GM19468 (cell line): ENCODE measurements around the gene NME5.

ENCODE experiments used
- ATAC-seq: cut with Tn5 transposase; IDR thresholded peaks from one replicate; pipeline ENCODE4 v1.9.1; 2021; ENCODE audit warnings: mild to moderate bottlenecking, moderate library complexity, moderate number of reproducible peaks; ENCODE audit not compliant: unreplicated experiment; ENCODE audit errors: extremely low read depth

Gene NME5

DNA sequence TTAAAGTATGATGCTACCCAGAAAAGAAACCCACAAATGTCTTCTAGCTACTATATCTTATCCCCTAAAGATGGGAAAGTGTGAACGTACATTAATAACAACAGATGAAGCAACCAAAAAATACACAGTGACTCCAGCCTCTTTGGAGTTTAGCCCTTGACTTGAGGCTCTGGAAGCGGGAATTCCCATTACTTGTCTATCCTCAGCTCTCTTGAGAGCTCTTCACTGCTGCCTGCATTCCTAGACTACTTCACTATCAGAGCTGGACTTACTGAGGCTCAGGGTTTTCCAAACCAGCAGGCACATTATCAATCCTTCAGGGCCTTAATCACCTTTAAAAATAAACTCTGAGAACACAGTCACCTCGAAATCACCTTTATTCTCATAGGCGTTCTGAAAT lies 1.0 kb upstream of the NME5 start:
- ATAC-seq = no peak

DNA sequence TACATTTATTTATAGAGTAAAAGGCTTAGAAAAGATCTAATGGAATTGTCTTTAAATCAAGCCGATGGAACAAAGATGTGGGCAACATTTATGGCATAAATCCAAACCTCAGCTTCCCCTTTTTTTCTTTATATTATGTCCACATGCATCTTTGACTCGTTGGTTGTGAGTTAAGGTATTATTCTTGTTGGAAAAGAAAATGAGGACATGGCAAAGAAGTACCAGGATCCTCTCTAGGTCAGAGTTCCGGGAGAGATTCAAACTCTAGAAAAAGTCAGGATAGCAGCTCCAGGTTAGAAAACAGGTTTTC lies 508 bp upstream of the NME5 start:
- no peak for ATAC-seq

DNA sequence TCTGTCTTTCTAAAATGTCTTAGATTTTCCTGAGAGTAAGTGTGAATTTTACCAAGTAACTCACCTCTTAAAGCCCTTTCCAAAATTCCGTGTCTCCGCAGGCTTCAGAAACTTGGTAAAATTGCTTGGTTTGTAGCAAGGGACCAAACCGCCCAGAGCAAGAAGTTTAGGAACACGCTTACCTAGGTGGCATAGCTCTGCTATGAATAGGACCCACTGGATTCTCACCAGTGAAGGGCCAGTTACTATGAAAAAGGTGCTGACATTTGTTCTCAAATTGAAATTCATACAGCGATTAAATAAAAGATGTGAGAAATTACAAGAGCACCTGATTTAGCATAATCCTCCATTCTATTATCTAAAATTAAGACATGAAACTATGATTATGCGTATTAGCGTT lies 6.7 kb downstream of the NME5 start:
- ATAC-seq = no peak

DNA sequence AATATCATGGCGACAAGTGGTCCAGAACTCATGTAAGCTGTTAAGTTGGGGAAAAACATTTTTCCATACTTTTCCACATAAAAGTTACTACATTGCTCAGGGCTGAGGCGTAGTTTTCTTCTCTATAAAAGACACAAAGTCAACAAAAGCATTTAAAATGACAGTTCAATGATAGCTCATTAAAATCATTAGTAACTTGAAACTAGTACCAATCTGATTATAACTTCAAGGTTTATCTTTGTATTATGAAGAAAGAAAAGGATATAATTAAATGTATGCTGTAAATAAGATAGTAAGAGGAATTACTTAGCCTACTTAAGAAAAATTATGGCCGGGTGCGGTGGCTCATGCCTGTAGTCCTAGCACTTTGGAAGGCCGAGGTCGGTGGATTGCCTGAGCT lies 9.9 kb downstream of the NME5 start:
- ATAC-seq = no peak

DNA sequence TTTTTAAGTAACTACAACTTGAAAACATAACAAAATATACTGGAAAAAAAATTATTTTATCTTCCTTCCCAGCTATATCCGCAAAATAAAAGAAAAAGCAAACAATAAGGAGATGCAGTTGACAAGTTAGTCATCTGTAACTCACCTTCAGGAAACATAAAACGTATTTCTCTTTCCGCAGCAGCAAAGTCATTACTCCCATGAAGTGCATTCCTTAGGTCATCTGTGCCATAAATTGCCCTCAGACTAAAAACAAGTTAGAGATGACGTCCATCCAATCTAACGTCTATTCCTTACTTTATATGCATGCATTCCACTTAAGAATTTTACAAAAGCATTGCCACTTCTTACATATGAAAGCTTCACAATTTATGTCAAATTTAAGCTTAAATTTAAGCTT lies 10.9 kb downstream of the NME5 start:
- ATAC-seq = no peak

DNA sequence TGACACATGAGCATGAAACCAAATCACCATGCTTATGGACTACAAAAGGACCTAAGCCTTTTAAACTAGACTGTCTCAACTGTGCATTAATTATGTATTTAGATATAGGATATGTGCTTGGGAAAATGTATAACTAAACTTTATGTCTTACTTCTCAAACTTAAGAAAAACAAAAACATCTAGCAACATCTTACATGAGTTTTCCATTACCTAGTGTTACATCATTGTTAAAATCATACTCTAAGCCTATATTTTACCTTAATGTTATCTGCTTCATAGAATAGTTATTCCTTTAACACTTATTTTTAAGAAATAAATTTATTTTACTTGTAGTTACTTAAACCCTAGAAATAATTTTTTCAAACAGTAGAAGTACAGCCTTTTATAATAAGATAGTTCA lies 24.0 kb downstream of the NME5 start:
- ATAC-seq = no peak

DNA sequence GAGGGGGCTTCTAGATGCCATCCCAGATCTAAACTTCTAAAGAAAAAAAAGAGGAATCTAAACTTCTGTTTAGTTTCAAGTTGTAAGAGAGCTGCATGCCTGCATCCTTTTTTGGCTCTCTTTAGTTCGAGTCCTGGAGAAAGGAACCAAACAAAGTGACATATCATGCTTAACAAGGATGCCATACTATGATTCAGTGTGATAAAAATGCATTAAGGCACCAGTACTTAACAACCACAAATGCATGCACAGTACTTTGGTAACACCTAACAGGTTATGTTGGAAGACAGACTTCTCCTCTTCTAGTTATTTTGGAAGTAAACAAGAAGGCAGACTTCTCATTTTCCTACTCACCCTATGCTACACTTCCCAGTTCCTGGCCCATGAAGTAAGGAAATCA lies 27.3 kb downstream of the NME5 start:
- ATAC-seq = no peak

DNA sequence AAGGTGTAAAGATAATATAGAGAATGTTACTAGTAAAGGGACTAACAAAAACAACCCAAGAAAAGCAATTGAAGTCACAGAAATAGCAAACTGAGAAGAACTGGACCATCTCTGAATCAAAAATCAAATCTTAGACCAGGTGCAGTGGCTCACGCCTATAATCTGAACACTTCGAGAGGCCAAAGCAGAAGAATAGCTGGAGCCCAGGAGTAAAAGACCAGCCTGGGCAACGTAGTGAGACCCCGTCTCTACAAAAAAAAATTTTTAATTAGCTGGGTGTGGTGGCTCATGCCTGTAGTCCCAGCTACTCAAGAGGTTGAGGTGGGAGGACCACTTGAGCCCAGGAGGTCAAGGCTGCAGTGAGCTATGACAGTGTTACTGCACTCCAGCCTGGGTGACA lies 28.0 kb downstream of the NME5 start:
- ATAC-seq = no peak

DNA sequence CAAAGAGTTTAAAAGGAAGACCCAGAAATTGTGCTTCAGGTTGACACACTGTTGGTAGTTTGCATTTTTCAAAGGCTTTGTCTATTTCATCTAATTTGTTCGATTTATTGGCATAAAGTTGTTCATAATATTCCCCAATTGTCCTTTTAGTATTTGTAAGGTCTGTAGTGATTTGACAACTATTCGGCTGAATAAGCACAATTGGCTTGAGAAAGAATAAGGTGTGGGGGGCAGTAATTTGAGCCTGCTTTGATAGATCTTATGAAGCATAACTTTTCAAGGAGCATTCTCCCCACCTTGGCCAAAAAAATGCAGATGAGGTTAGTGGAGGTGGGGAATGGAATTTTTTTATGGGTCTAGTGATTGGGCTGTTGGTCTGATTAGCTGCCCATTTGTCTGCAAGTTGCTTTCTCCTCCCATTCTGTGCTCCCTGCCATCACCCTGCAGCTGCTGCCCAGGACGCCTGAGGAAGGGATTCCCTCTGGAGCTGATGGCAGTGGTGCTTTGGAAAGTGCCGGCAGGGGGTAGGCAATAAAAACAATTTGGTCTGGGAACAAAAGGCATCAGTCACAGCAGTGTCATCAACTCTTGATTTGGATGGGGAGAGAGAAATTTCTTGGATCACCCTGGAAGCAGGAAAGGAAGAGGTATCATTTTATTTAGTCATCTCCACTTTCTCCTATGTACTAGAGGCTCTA lies 28.8 kb downstream of the NME5 start:
- ATAC-seq = no peak

DNA sequence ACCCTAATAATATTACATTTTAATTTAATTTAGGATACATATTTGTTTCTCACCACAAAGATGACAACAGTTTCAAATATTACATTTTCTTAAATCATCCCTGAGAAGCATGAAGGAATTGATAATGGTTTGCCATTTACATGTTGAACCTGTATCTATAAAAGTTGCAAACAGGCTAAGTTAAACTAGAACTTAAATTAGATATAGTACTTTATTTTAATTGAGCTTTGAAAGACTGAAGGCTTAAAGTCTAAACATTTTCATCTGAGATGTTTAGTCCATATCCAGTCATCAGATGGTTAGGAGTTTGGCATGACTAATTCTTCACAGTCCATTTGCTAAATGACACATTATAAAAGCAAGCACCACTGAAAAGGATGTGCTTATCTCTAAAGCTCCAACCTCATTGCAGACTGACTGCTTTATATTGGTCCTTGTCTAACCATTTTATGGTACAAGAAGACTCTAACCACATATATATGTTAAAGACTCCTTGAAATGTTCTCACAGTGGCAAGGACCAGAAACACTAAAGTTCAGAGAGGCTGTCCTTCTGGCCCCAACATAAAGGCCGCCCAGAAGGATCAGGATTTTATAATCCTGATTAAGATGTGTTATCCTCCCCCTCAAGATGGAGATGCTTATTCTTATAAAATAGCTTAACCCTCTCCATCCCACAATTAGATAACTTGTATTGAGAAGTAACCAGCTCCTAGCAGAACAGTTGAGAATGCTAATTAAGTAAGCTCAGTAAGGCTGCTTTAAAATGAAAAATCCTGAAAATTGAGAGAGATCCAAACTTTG lies 29.6 kb downstream of the NME5 start:
- ATAC-seq = no peak

DNA sequence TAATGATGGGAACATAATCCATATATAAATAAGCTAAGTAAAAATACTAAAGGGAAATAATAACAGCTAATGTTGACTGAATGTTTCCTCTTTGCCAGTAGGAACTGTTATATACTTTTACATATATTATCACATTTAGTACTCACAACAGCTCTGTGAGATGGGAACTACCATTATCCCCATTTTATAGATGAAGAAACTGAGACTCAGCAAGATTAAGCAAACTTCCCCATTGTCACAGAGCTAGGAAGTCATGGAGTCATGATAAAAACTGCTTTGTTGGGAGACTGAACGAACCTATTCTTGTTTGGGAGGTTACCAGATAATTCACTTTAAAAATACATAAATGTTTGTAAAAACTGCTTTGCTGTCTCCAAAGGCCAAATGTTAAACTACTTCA lies 32.0 kb downstream of the NME5 start:
- ATAC-seq = no peak

DNA sequence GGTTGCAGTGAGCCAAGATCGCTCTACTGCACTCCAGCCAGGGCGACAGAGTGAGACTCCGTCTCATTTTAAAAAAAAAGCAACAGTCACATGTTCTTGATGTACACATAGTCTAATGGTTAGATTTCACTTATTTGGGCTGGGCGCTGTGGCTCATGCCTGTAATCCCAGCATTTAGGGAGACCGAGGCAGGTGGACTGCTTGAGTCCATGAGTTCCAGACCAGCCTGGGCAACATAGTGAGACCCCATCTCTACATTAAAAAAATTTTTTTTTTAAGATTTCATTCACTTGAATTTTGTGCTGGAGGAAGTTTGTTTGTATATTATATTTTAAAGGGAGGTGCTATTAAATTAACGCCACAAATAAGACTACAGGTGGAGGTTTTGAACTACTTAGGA lies 33.5 kb downstream of the NME5 start:
- no peak for ATAC-seq

DNA sequence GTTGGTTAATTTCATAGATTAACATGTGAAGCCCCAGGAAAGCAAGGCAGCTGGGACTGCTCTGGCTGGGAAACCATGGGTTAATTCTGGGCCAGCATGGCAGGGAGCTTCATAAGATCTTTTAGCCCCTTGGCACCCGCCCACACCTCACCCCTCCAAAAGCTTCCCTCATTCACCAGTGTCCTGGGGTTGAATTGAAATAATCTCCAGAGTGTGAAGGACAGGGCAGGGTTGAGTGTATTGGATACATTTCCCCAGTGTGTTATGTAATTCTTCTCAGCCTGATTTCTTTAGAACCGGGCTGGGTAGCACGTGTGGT lies 36.0 kb downstream of the NME5 start:
- no peak for ATAC-seq

DNA sequence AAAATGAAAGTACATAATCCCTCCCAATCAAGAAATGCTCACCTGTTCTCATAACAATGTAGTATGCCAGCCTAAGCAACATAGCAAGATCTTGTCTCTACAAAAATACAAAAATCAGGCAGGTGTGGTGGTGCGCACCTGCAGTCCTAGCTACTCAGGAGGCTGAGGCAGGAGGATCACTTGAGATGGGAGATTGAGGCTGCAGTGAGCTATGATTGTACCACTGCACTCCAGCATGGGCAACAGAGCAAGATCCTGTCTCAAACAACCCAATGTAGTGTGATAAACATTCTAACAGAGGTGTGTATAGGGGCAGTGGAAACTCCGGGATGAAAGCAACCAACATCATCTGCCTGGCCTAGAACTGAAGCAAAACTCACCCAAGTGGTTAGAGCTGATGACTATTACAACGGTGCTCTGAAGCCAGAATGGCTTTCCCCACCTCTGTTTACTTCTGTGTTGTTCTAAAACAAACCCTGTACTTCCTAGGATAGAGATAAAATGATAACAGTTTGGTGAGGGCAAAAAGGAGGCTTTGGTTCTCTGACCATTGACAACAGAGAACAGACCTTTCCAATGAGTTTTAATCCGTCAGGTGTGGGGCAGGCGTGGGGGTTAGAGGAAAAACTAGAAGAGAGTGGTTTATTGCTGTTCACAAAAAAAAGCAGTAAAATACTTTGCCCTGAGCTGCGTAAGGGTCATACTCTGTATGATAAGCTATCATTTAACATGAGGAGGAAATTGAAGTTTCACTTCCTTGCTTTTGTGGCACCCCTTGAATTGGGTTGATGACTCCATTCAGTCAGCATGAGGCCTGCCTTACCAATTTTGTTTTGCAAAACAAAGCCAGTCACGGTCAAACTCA lies 36.5 kb downstream of the NME5 start:
- no peak for ATAC-seq

DNA sequence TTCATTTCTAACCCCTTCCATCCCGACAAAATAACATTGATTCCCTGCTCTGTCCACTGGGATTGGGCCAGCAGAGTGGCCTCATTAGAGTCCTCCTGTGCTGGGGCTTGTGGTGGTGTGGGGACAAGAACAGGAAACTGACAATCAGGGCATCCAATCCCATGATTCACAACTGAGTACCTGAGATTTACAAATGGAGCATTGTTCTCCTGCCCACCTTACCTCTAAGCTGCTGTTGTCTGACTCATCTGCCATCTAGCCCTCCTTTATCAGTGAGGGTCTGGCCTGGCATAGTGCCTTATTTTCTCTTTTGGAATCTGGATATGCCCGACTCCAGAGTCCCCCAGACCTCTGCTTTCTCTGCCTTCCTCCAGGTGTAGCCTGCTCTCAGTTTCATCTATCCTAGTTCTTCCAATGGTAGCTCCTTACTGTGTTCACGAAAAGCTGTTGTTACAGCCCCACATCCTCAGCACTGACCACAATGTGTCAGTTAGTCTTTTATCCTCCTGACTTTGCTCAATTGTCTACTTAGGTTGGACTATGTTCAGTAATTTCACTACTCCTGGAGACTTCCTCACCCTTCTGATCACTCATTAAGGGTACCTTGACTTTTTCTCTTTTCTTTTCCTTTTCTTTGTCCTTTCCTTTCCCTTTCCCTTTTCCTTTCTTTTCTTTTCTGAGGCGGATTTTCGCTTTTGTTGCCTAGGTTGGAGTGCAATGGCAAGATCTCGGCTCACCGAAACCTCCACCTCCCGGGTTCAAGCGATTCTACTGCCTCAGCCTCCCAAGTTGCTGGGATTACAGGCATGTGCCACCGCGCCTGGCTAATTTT lies 42.0 kb downstream of the NME5 start:
- no peak for ATAC-seq

DNA sequence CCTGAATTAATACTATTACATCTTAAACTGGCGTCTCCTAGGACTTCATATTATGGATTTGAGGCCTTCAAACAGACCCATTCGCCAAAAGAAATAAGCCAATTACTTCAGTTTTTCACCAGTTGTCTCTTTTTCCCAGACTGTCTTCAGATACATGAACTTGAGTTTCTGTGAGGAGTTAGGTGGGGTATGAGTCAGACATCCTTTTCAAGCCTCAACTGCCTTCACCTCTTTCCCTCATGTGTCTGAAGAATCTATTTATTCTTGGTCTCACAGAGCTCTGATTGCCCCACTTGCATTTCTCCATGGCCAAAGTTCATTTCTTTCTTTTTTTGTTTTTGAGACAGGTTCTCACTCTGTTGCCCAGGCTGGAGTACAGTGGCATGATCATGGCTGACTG lies 42.9 kb downstream of the NME5 start:
- ATAC-seq = no peak

DNA sequence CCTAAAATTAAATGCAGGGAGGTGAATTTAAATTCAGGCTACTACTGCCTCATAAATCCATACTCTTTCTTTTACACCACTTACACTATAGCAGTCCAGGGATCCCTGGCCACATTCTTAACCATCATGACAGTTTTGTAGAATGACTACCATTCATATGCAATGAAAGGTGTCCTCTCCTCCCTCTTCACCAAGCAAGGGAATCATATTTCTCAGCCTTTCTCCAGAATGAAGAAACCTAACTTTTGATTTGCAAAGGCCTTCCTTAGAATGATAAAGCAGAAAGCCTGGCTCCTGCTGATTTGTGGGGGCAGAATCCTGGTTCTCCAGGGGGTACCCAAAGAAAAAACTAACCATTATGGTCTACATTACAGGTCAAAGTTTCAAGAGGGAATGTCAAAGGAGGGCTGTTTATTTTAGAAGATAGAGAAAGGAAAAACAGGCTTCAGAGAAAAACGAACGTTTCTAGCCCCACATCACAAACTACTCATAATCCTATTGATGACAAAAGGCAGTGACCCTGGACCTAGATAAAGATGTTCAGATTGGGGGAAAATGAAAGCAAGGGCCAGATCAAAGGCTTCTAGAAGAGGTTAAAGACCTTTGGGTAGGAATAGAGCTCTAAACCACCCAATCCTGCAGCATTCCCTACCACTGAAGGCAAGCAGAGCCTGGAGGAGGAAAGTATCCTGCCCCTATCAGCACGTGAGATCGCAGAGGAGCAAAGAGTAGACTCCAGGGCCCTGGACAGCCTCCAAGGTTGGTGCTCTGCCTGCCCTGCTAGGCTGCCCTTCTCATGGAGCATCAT lies 43.9 kb downstream of the NME5 start:
- ATAC-seq = no peak

DNA sequence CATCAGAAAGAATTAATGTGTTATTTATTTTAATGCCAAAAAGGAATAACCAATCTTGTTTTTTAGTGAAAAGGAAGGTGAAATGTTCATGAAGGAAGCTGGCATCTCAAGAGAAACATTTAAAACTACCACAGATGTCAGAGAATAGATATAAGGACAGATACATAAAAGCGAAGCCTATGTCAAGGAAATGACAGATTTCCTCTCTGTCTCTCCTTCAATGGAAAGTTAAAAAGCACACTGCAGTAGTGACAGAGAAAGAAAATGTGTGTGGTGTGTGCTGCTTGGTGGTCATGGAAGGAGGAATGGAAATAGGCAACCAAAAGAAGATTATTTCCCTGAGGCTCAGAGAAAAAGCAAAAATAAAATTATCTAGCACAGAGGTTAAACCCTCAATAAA lies 46.2 kb downstream of the NME5 start:
- no peak for ATAC-seq

DNA sequence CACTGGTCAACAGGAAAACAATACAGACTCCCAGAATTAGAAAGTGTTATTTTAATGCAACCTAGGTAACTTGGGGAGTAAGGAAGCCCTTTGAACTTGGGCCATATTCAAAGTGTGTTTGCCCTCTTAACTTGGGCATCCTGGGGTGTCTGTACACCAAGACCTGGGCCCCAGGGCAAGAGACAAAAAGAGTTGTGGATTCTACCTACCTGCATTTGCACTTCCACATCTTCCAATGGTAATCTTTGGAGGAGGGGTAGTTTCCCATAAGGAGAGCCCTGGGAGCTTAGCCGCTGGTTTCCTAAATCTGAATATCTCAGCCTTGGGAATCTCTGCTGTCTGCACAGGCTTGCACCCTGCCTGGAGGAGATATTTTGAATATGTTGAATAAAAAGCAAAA lies 46.9 kb downstream of the NME5 start:
- ATAC-seq = no peak

DNA sequence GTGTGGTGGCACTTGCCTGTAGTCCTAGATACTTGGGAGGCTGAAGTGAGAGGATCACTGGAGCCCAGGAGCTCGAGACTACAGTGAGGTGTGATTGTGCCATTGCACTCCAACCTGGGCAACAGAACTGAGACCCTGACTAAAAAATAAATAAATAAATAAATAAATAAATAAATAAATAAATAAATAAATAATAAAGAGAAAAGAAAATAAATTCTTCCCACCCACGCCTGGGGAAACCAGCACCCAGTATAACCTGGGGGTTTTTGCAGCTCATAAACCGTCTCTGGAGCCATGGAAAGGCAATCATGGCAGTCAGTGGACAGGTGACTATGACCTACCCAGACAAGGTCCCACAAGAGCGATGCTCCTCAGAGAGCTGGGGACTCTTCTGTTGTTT lies 47.5 kb downstream of the NME5 start:
- ATAC-seq = no peak
